H1 (cell line): Measurements from ENCODE around the gene CX3CR1. TPM values are rescaled to one million over a fixed set of nuclear protein-coding genes. Genes with fewer than 3 reads are reported as not detected.

Source experiments
- CTCF ChIA-PET: fragments of 300-600 bp; sonication (Branson Sonifier 250); formaldehyde crosslinking; loops from one replicate; lab custom pipeline; 2021; ENCODE audit not compliant: partially characterized antibody; lab: Charles Lee
- POLR2A ChIA-PET: fragments of 300-600 bp; sonication (Branson Sonifier 250); formaldehyde crosslinking; loops from one replicate; lab custom pipeline; 2021; ENCODE audit warnings: inconsistent platforms; ENCODE audit not compliant: partially characterized antibody; lab: Charles Lee
- DNase-seq, 2 experiments: peaks; one replicate each; pipeline versions ENCODE4 v3.0.0 to v3.0.0-alpha.2; 2010 to 2022; ENCODE audit warnings: low spot score in 2 of 2, low read depth in 1 of 2, mixed read lengths in 1 of 2
- FAIRE-seq: peaks from 2 replicates; lab custom pipeline; 2011; peaks lifted over from hg19 to GRCh38; lab: Jason Lieb, UNC
- H2AFZ ChIP-seq: 2 replicates; pipeline ENCODE4 v1.8.1; 2012; ENCODE audit warnings: low read length, inconsistent platforms
- H2AK5ac ChIP-seq: 2 replicates; pipeline ENCODE4 v1.6.1; 2013; ENCODE audit warnings: low read depth, low read length
- H2BK120ac ChIP-seq: replicated peaks from 2 replicates; pipeline ENCODE3; 2013; ENCODE audit warnings: low read depth, low read length, inconsistent platforms
- H2BK12ac ChIP-seq: 2 replicates; pipeline ENCODE4 v1.6.1; 2013; ENCODE audit warnings: low read depth, low read length
- H2BK15ac ChIP-seq: 2 replicates; pipeline ENCODE4 v1.6.1; 2013; ENCODE audit warnings: low read length
- H2BK20ac ChIP-seq: 2 replicates; pipeline ENCODE4 v1.6.1; 2013; ENCODE audit warnings: low read length
- H2BK5ac ChIP-seq: 2 replicates; pipeline ENCODE4 v1.6.1; 2013; ENCODE audit warnings: low read depth, low read length
- H3K14ac ChIP-seq: 2 replicates; pipeline ENCODE4 v1.6.1; 2013; ENCODE audit warnings: inconsistent platforms; ENCODE audit not compliant: insufficient read length
- H3K18ac ChIP-seq: 2 replicates; pipeline ENCODE4 v1.6.1; 2013; ENCODE audit warnings: low read length; ENCODE audit errors: extremely low read depth
- H3K23ac ChIP-seq: 2 replicates; pipeline ENCODE4 v1.6.1; 2013; ENCODE audit warnings: inconsistent platforms; ENCODE audit not compliant: insufficient read length
- H3K23me2 ChIP-seq: 2 replicates; pipeline ENCODE4 v1.6.1; 2013; ENCODE audit warnings: low read depth, low read length
- H3K27ac ChIP-seq: 2 replicates; pipeline ENCODE4 v1.6.1; 2011; ENCODE audit warnings: low read depth, low read length, inconsistent platforms
- H3K27me3 ChIP-seq, 4 experiments: replicated peaks in 1 of 4; 1 replicate in 1 of 4; 2 replicates in 3 of 4; pipeline versions ENCODE4 v1.6.1 to v1.8.1; 2011 to 2013; ENCODE audit warnings: low read length in 3 of 4, mild to moderate bottlenecking in 3 of 4, inconsistent platforms in 2 of 4, mixed read lengths in 2 of 4, moderate library complexity in 1 of 4; ENCODE audit not compliant: control insufficient read depth in 3 of 4, insufficient read depth in 3 of 4; ENCODE audit errors: extremely low read depth in 1 of 4
- H3K36me3 ChIP-seq, 4 experiments: 2 replicates each; pipeline versions ENCODE4 v1.6.1 to v1.8.1; 2011 to 2013; ENCODE audit warnings: mild to moderate bottlenecking in 4 of 4, low read length in 3 of 4, moderate library complexity in 2 of 4, control low read depth in 1 of 4, inconsistent platforms in 1 of 4; ENCODE audit not compliant: insufficient read depth in 4 of 4, control insufficient read depth in 2 of 4
- H3K4ac ChIP-seq: replicated peaks from 2 replicates; pipeline ENCODE3; 2013; ENCODE audit warnings: low read length, low read depth, mixed read lengths, inconsistent platforms; ENCODE audit not compliant: insufficient read length
- H3K4me1 ChIP-seq, 4 experiments: replicated peaks in 1 of 4; 1 replicate in 1 of 4; 2 replicates in 3 of 4; pipeline versions ENCODE4 v1.6.1 to v1.8.1; 2011 to 2013; ENCODE audit warnings: low read length in 3 of 4, inconsistent platforms in 2 of 4, mixed read lengths in 1 of 4; ENCODE audit not compliant: insufficient read depth in 4 of 4, control insufficient read depth in 3 of 4
- H3K4me2 ChIP-seq, 2 experiments: 2 replicates each; pipeline versions ENCODE4 v1.6.1 to v1.8.1; 2011 to 2013; ENCODE audit warnings: low read depth in 2 of 2, low read length in 2 of 2, control low read depth in 1 of 2, inconsistent platforms in 1 of 2, mild to moderate bottlenecking in 1 of 2; ENCODE audit not compliant: insufficient read depth in 1 of 2
- H3K4me3 ChIP-seq, 4 experiments: fragments of 200-600, 300-600 bp in 1 of 4; sonication (generic), shearing (Covaris generic), sonication (Bioruptor Twin) in 1 of 4; 2 replicates each; pipeline versions ENCODE4 v1.5.1 to v1.8.1; 2011 to 2016; ENCODE audit warnings: low read length in 4 of 4, low read depth in 3 of 4, control low read depth in 2 of 4, inconsistent platforms in 2 of 4, mild to moderate bottlenecking in 2 of 4, mixed read lengths in 1 of 4, moderate library complexity in 1 of 4; ENCODE audit not compliant: insufficient read depth in 2 of 4; ENCODE audit errors: extremely low read depth in 1 of 4
- H3K56ac ChIP-seq: replicated peaks from 2 replicates; pipeline ENCODE3; 2013; ENCODE audit warnings: low read depth, mild to moderate bottlenecking, mixed read lengths, low read length, inconsistent platforms; ENCODE audit not compliant: insufficient read length
- H3K79me1 ChIP-seq: 2 replicates; pipeline ENCODE4 v1.6.1; 2013; ENCODE audit warnings: low read depth, low read length, control low read depth
- H3K79me2 ChIP-seq, 2 experiments: 2 replicates each; pipeline versions ENCODE4 v1.6.1 to v1.8.1; 2012 to 2013; ENCODE audit warnings: low read length in 2 of 2, mild to moderate bottlenecking in 2 of 2, inconsistent platforms in 1 of 2; ENCODE audit not compliant: insufficient read depth in 2 of 2, control insufficient read depth in 1 of 2
- H3K9ac ChIP-seq, 4 experiments: replicated peaks in 1 of 4; 1 replicate in 1 of 4; 2 replicates in 3 of 4; pipeline versions ENCODE4 v1.6.1 to v1.8.1; 2011 to 2013; ENCODE audit warnings: low read depth in 3 of 4, low read length in 3 of 4, control low read depth in 2 of 4, mild to moderate bottlenecking in 2 of 4, moderate library complexity in 2 of 4, inconsistent platforms in 1 of 4; ENCODE audit errors: extremely low read depth in 1 of 4
- H3K9me3 ChIP-seq, 2 experiments: 2 replicates each; pipeline versions ENCODE4 v1.6.1 to v1.8.1; 2012 to 2013; ENCODE audit warnings: mild to moderate bottlenecking in 2 of 2, moderate library complexity in 2 of 2, control low read depth in 1 of 2, inconsistent platforms in 1 of 2, low read depth in 1 of 2, low read length in 1 of 2, mixed read lengths in 1 of 2; ENCODE audit not compliant: insufficient read depth in 2 of 2
- H4K20me1 ChIP-seq, 2 experiments: replicated peaks in 1 of 2; 2 replicates each; pipeline versions ENCODE3 to v1.8.1; 2011 to 2013; ENCODE audit warnings: inconsistent platforms in 2 of 2, low read length in 2 of 2, mild to moderate bottlenecking in 1 of 2; ENCODE audit not compliant: insufficient read depth in 2 of 2, control insufficient read depth in 1 of 2
- H4K5ac ChIP-seq: 2 replicates; pipeline ENCODE4 v1.6.1; 2013; ENCODE audit warnings: low read length, low read depth, mixed read lengths, inconsistent platforms; ENCODE audit not compliant: insufficient read length
- H4K8ac ChIP-seq: 2 replicates; pipeline ENCODE4 v1.8.0; 2013; ENCODE audit warnings: mild to moderate bottlenecking, moderate library complexity, low read length, inconsistent platforms; ENCODE audit not compliant: insufficient read depth; ENCODE audit errors: extremely low read depth
- H4K91ac ChIP-seq: replicated peaks from 2 replicates; pipeline ENCODE3; 2013; ENCODE audit warnings: low read length, mixed read lengths, inconsistent platforms; ENCODE audit not compliant: insufficient read length
- EP300 ChIP-seq, 2 experiments: IDR thresholded peaks; 1 replicate in 1 of 2; 2 replicates in 1 of 2; pipeline ENCODE4 v1.6.1; 2011 to 2012; ENCODE audit warnings: low read depth in 2 of 2, low read length in 2 of 2, mild to moderate bottlenecking in 2 of 2, borderline replicate concordance in 1 of 2, inconsistent platforms in 1 of 2, moderate library complexity in 1 of 2
- KDM4A ChIP-seq: IDR thresholded peaks from one replicate; pipeline ENCODE4 v1.7.1; 2012; ENCODE audit warnings: low read depth, mild to moderate bottlenecking, moderate library complexity, low read length, inconsistent platforms; ENCODE audit not compliant: severe bottlenecking
- MAFK ChIP-seq: IDR thresholded peaks from 2 replicates; pipeline ENCODE4 v1.6.1; 2012; ENCODE audit warnings: low read depth, mild to moderate bottlenecking, improper control_type of control experiment, low read length
- NRF1 ChIP-seq: IDR thresholded peaks from 2 replicates; pipeline ENCODE4 v1.6.1; 2011; ENCODE audit warnings: mild to moderate bottlenecking, low read depth, low read length, improper control_type of control experiment
- RFX5 ChIP-seq: IDR thresholded peaks from 2 replicates; pipeline ENCODE4 v1.6.1; 2011; ENCODE audit warnings: low read depth, low read length, improper control_type of control experiment, borderline replicate concordance
- SIN3A ChIP-seq, 2 experiments: IDR thresholded peaks in 1 of 2; conservative IDR thresholded peaks in 1 of 2; 2 replicates each; pipeline ENCODE4 v1.6.1; 2011 to 2012; ENCODE audit warnings: low read length in 2 of 2, improper control_type of control experiment in 1 of 2, low read depth in 1 of 2, mild to moderate bottlenecking in 1 of 2
- SP1 ChIP-seq: IDR thresholded peaks from 2 replicates; pipeline ENCODE4 v1.6.1; 2011; ENCODE audit warnings: low read depth, low read length
- WGBS, 2 experiments: shearing (Covaris generic) in 1 of 2; methylation state at CpG; one replicate each; pipeline versions ENCODE4 v1.1.6 to v1.1.7; 2013 to 2015; ENCODE audit warnings: low lambda C conversion rate in 2 of 2, mixed read lengths in 2 of 2, inconsistent platforms in 1 of 2, low coverage in 1 of 2, missing lambda C conversion rate in 1 of 2; ENCODE audit not compliant: insufficient replicate concordance in 2 of 2, insufficient coverage in 1 of 2, insufficient read length in 1 of 2; ENCODE audit errors: extremely low coverage in 1 of 2, missing lambda C conversion rate in 1 of 2; 5-methylcytosine and 5-hydroxymethylcytosine counted together
- polyA plus RNA-seq, 7 experiments: library from polyadenylated mRNA; depleted of rRNA in 3 of 7; stranded (reverse) in 5 of 7; unstranded in 2 of 7; fragments of >200 nt in 5 of 7; fragments of 200-250 nt in 2 of 7; gene quantifications; 1 replicate in 5 of 7; 2 replicates in 1 of 7; 4 replicates in 1 of 7; pipeline versions ENCODE4 v1.2.1 to v1.2.3, GENCODE V29; 2011 to 2013; ENCODE audit warnings: missing spikeins in 2 of 7, mixed read lengths in 2 of 7
- total RNA-seq: library from RNA; stranded (reverse); fragmentation: NEBNext Ultra II Directional; extraction: Animal tissue kit (Norgen Biotek cat#: 25700); gene quantifications from 2 replicates; pipeline ENCODE4 v1.2.1, GENCODE V29; 2021
- TF ChIP-seq, protein P1 (sequence below), 3 experiments: IDR thresholded peaks; 1 replicate in 2 of 3; 2 replicates in 1 of 3; pipeline versions ENCODE4 v1.5.1 to v1.6.1; 2011; ENCODE audit warnings: low read length in 3 of 3, mild to moderate bottlenecking in 3 of 3, inconsistent platforms in 2 of 3, low read depth in 1 of 3, moderate library complexity in 1 of 3; ENCODE audit not compliant: insufficient read depth in 1 of 3; ENCODE audit errors: control extremely low read depth in 1 of 3
- TF ChIP-seq, protein P2 (sequence below): IDR thresholded peaks from 2 replicates; pipeline ENCODE4 v1.6.1; 2011; ENCODE audit warnings: low read depth, mild to moderate bottlenecking, low read length; ENCODE audit not compliant: insufficient read depth

Gene CX3CR1
- total and polyA plus RNA-seq, 2 of the 8 experiments (the other 6 are each of a cell fraction or from before 2014, with no cell fraction given): 0.08 TPM; not detected in 1

DNA sequence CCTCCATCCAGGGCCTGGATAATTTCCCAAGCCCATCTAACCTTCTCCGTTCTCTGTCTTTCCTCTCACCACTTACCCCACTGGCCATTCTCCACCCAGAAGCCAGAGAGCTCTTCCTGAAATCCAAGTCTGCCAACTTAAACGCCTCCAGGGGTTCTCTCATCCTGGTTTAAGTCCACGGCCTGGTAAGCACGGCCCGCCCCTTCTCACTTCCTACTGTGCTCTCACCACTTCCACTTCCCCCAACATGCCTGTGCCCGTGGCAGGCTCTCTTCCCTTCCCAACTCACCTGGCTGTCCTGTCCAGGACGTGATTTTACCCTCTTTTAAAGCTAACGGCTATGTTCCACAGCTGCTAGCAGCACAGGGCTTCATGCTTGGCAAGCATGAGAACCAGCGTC lies 1.7 kb upstream of the CX3CR1 start:
- H4K91ac ChIP-seq: no peak overlapping the region
- H3K4ac ChIP-seq: no peak overlapping the region
- CTCF ChIA-PET: interaction anchor here (0.8 to 30.1 kb wide), 10 partner anchors 8 to 153 kb away, joined by 3 to 767 read pairs (median 6); partner anchors contain the start of gene XIRP1
- no peak overlapping the region for H3K27ac ChIP-seq
- H2AK5ac ChIP-seq: no peak overlapping the region
- DNase-seq (no peak), FAIRE-seq (no peak)
- 0 out of 2 replicates have a peak overlapping the region, but pooled peaks have one; percentile 29 for H2BK15ac ChIP-seq
- H3K9ac ChIP-seq: no peak overlapping the region
- H2AFZ ChIP-seq: no peak overlapping the region
- no peak overlapping the region for H2BK20ac ChIP-seq
- WGBS, 2 experiments: 86% methylated on average over 9 of the region's 9 CpGs; no CpG with 5 or more reads in 1 of the 2 experiments
- H4K20me1 ChIP-seq: no peaks in the 10 kb centered on the region
- H3K4me2 ChIP-seq: no peak overlapping the region
- H3K23me2 ChIP-seq: no peaks in the 10 kb centered on the region
- H3K4me3 ChIP-seq: no peak overlapping the region
- no peaks in the 10 kb centered on the region for H3K79me1 ChIP-seq
- no peaks in the 10 kb centered on the region for H3K9me3 ChIP-seq
- no peak overlapping the region for H2BK12ac ChIP-seq
- H3K56ac ChIP-seq: no peak overlapping the region
- H3K14ac ChIP-seq: no peak overlapping the region
- no peaks in the 10 kb centered on the region for H3K4me1 ChIP-seq
- no peak overlapping the region; the same call in 1 of the 2 replicates for H3K18ac ChIP-seq
- no peak for TF ChIP-seq MAFK
- no peak for TF ChIP-seq NRF1
- TF ChIP-seq, protein P1, sequence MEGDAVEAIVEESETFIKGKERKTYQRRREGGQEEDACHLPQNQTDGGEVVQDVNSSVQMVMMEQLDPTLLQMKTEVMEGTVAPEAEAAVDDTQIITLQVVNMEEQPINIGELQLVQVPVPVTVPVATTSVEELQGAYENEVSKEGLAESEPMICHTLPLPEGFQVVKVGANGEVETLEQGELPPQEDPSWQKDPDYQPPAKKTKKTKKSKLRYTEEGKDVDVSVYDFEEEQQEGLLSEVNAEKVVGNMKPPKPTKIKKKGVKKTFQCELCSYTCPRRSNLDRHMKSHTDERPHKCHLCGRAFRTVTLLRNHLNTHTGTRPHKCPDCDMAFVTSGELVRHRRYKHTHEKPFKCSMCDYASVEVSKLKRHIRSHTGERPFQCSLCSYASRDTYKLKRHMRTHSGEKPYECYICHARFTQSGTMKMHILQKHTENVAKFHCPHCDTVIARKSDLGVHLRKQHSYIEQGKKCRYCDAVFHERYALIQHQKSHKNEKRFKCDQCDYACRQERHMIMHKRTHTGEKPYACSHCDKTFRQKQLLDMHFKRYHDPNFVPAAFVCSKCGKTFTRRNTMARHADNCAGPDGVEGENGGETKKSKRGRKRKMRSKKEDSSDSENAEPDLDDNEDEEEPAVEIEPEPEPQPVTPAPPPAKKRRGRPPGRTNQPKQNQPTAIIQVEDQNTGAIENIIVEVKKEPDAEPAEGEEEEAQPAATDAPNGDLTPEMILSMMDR (IDR thresholded peaks at IDR 0.05; ENCODE audit: control extremely low read depth in 1 of 3, insufficient read depth in 1 of 3, low read depth in 1 of 3, low read length in 3 of 3): no peak
- no peak for TF ChIP-seq SIN3A (conservative IDR thresholded peaks at IDR 0.05 in 1 of 2, IDR thresholded peaks at IDR 0.05 in 1 of 2; ENCODE audit: low read depth in 1 of 2, low read length in 2 of 2)
- TF ChIP-seq SP1: no peak
- TF ChIP-seq KDM4A: no peak
- no peak for TF ChIP-seq RFX5
- TF ChIP-seq EP300 (IDR thresholded peaks at IDR 0.05; ENCODE audit: borderline replicate concordance in 1 of 2, low read depth in 2 of 2, low read length in 2 of 2): no peak
- TF ChIP-seq, protein P2, sequence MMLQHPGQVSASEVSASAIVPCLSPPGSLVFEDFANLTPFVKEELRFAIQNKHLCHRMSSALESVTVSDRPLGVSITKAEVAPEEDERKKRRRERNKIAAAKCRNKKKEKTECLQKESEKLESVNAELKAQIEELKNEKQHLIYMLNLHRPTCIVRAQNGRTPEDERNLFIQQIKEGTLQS: no peak
- H3K36me3 ChIP-seq: no peaks in the 10 kb centered on the region
- no peak overlapping the region for H2BK5ac ChIP-seq
- POLR2A ChIA-PET: no interaction called here
- H2BK120ac ChIP-seq: no peak overlapping the region
- no peaks in the 10 kb centered on the region for H3K79me2 ChIP-seq
- no peak overlapping the region for H4K8ac ChIP-seq
- H3K23ac ChIP-seq: no peak overlapping the region
- H4K5ac ChIP-seq: no peak overlapping the region
- H3K27me3 ChIP-seq: no peaks in the 10 kb centered on the region
